GM15510 (cell line): Measurements from ENCODE around the gene PCYT1B.

ENCODE experiments used
- POLR2A ChIP-seq: IDR thresholded peaks from 3 replicates; pipeline ENCODE4 v1.6.1; 2011; ENCODE audit warnings: borderline replicate concordance; ENCODE audit not compliant: insufficient read length; ENCODE audit errors: extremely low read depth

PCYT1B gene

DNA sequence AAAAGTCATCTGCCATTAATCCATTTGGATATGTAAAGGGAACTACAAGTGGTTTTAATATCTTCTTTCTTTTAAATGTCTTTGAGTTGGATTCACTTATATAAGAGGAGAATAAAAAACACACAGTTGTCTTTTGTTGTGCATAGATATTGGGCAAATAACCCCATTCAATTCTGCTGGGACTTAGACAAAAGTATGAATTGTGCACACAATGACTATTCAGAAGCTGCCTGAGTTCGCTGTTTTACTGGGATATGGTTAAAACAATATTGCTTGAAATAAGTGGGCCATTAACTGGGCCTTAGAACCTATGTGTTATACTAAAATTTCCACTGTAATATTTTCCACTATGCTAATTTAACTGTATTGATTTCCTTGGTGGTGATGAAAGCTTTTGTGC, 71.7 kb downstream of the PCYT1B start:
- no peak for TF ChIP-seq POLR2A

- TF ChIP-seq POLR2A: no peak
Measured at GRCh38 chrX:24574743-24575142, 72.4 kb downstream of the PCYT1B start.

GRCh38 chrX:24567169-24567568, 80.0 kb downstream of the PCYT1B start:
- TF ChIP-seq POLR2A: no peak

DNA sequence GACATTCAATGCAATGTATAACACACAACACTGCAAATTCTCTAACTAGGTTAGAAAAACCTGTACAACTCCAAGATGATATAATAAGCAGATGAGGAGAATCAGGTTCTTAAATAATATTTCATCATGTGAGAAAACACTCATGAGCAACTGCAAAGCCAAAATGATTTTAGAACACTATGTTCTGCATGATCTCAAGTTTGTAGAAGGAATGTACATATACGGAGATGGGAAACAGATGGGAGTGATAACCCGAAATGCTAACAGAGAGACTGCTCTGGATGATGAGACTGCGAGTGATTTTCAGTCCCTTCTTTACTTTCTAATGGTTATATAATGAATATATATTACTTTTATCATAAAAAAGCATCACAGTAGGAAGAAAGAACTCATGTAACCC, 80.9 kb downstream of the PCYT1B start:
- no peak for TF ChIP-seq POLR2A

- no peak for TF ChIP-seq POLR2A
Measured at GRCh38 chrX:24563291-24564010, 83.7 kb downstream of the PCYT1B start.

- no peak for TF ChIP-seq POLR2A
Measured at GRCh38 chrX:24561121-24561520, 86.0 kb downstream of the PCYT1B start.

- no peak for TF ChIP-seq POLR2A
Measured at GRCh38 chrX:24553011-24553410, 94.1 kb downstream of the PCYT1B start.

DNA sequence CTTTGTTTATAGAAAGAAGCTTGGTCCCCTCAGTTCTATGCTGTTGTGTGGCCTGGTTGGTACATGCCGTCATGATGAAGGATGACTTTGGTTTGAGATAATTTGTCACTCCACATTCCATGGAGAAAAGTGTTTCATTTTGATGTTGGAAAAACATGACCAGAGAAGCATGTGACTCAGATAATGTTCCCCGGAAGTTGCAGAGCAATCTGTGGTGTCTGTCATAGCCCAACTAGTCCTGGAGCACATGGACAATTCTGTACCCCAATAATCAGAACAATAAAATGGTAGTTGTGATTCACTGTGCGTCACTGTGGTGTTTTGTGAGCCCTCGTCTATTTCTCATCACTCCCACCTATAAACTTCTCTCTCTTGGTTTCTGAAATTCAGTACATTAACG, 97.0 kb downstream of the PCYT1B start:
- no peak for TF ChIP-seq POLR2A

GRCh38 chrX:24547961-24548360, 99.2 kb downstream of the PCYT1B start:
- TF ChIP-seq POLR2A: no peak

DNA sequence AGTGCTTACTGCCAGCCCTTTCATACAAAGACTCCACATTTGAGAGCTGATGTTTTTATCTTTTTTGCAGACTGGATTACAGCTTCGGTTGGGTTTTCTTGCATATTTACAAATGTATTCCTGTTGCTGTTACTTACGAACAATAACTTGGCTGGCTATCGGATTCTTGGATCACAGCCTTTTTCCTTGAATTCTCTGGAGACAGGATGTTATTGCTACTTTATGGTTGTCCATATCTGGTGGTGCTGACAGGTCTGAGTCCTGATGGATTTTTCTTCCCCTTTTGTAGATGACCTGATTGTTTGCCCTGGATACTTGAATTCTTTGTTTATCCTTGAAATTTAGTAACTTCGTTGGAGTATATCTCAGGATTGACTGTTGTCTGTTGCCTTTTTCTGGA, 104.4 kb downstream of the PCYT1B start:
- TF ChIP-seq POLR2A: no peak

- no peak for TF ChIP-seq POLR2A
Measured at GRCh38 chrX:24536551-24536950, 110.6 kb downstream of the PCYT1B start.

GRCh38 chrX:24528605-24529004, 118.5 kb downstream of the PCYT1B start:
- no peak for TF ChIP-seq POLR2A

DNA sequence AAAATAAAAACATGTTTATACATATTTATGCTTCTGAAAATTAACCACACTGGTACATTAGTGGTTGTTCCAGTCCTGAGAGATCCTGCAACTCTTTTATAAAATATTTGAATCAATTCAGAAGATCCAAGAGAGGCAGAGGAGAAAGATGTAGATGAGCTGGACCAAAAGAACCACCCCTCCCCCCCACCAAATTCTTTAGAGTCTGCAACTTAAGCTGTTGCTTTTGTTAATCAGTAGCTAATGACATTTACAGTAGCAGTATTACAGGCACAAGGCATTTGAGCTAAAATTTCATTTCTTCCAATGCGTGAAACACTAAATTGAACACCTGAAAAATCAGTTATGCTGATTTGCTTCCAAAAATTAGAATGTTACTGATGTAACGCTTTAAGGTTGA, 120.5 kb downstream of the PCYT1B start:
- TF ChIP-seq POLR2A: no peak

DNA sequence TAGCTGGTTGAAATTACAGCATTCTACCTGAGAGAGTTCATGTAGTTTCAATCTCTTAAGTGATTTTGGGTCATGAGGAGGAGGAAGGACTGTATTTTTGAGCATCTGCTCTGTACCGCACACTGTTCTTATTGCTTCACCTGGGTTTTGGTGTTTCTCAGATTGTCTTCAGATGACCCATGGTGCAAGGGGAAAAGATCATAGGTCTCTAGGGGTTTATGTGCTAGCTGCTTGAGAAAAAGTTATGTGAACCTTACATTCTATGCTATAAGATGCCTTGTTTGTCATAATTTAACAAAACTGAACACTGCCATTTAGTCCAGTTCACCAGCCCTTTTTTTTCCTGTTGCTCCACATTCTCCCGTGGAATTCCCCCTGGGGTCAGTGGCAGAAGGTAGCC, 121.7 kb downstream of the PCYT1B start:
- no peak for TF ChIP-seq POLR2A

GRCh38 chrX:24520472-24520871, 126.7 kb downstream of the PCYT1B start:
- no peak for TF ChIP-seq POLR2A

DNA sequence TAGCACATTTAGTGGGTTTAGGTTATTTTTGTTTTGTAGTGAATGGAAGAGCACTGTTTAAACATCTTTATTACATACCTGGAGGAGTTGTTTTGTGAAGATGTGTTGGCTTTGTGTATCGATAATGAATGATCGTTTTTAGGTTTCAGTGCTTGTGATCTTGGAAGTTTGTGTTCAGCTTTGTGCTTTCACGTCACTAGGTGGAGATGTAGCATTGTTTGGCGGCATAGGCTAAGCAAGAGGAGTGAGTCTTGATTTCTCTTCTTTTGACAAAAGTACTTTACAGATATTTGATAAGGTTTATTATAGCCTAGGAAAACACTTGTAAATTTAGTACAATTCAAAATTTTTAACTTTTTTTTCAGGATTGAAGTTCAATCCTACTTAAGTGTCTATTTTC, 131.7 kb downstream of the PCYT1B start:
- TF ChIP-seq POLR2A: no peak

DNA sequence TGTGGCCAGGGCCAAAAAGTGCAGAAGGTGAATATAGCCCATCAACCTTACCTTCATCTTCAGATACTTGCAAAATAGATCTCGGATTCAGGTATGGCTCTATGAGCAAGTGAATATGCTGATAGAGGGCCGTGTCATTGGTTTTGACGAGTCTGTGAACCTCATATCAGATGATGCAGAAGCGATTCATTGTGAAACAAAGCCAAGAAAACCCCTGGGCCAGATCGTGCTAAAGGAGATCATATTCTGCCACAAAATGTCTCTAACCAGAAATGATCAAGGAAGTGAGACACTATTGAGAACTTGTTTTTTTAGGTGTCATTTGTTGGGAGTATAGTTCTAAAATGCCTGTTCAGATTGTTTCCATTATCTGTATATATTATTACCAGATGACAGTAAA, 133.7 kb downstream of the PCYT1B start:
- TF ChIP-seq POLR2A: no peak
